HG03175 (cell line): Measurements from ENCODE around the gene AGAP2.
"Not testable (repeated sequence)": the region's sequence is repeated elsewhere in the genome, so short reads cannot be mapped to it uniquely, and the experiment has no call there.

Source experiments
- ATAC-seq: cut with Tn5 transposase; IDR thresholded peaks from one replicate; pipeline ENCODE4 v1.9.1; 2021; ENCODE audit warnings: mild to moderate bottlenecking, moderate library complexity; ENCODE audit not compliant: unreplicated experiment

The AGAP2 gene

DNA sequence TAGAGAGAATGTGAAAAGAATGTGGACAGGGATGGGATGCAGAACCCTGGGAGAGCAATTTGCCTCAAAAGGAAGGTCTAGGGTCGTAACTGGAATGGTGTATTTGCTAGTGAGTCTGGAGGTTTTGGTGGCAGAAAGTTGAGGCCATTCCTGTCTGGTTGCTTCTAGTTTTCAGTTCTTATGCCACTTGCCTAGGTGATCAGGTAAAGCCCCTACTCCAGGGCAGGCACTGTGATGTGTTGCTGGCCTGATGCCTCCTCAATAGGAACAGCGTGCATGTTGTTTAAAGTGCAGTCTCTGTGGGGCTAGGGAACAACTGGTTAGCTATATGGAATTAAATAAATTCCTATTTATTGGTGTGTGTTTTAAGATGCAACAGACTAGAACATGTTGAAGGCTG lies 38.2 kb downstream of the AGAP2 start:
- no peak for ATAC-seq

- no peak for ATAC-seq
These were observed 40.1 kb downstream of the AGAP2 start for GRCh38 chr12:57698414-57698813.

DNA sequence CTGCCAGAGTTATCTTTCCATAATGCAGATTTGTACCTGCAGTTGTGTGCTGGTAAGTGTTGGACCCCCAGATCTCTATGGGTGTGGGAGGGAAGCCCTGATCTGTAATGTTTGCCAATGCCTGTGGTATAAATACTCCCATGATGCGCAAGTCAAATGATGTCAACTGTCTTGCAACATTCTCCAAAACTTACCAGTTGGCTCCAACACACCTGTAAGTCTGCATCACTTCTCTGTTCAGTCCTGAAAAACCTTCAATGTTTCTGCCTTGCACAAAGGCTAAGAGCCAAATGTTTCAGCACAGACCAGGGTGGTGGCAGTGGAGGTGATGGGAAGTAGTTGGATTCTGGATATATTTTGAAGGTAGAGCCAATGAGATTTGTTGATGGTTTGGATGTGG lies 41.5 kb downstream of the AGAP2 start:
- no peak for ATAC-seq

DNA sequence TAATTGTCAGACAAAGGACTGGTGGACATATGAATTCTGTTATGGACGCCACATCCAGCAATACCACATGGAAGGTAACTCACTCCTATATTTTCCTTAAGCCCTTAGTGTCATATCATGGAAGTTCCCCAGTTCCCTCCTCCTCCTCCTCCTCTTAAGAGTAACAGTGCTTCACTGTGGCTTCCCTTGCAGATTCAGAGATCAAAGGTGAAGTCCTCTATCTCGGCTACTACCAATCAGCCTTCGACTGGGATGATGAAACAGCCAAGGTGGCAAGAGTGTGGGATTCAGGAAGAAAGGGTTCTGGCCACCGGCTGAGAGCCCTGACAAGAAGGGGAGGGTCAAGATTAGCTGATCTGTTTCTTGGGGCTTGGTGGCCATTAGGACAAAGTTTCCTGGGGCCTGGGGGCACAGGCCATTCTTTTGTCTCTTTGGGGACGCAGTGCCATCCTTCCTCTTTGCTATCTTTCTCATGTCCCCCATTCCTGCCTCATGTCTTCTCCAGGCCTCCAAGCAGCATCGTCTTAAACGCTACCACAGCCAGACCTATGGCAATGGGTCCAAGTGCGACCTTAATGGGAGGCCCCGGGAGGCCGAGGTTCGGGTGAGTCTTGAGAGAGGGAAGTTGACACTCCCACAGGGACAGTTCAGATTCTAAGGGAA lies 42.6 kb downstream of the AGAP2 start:
- ATAC-seq = no peak

DNA sequence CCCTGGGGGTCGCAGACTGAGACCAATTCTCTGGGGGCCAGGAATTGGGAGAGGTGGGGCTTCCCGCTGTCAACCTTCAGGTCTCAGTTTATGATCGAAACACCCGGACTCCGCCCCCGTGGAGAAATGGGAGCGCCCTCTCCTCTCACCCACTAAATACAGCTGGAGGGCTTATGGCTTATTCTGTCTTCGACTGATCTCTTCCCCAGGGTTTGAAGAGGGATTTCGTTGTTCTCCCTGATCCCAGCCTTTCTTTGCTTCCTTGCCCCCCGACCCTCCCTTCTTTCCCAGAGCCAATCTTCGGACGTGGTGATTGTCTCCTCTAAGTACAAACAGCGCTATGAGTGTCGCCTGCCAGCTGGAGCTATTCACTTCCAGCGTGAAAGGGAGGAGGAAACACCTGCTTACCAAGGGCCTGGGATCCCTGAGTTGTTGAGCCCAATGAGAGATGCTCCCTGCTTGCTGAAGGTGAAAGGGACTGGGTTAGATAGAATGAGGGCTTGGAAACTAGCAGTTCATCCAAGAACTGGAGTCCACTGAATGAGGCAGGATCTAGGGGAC lies 44.0 kb downstream of the AGAP2 start:
- no peak for ATAC-seq

- peak; percentile 97 for ATAC-seq
These were observed 44.7 kb downstream of the AGAP2 start, which contains the start of gene OS9 for GRCh38 chr12:57693659-57694458. Gene OS9 (plus strand): TSS chr12:57694132. CDS start chr12:57694162, 30 bp downstream.

DNA sequence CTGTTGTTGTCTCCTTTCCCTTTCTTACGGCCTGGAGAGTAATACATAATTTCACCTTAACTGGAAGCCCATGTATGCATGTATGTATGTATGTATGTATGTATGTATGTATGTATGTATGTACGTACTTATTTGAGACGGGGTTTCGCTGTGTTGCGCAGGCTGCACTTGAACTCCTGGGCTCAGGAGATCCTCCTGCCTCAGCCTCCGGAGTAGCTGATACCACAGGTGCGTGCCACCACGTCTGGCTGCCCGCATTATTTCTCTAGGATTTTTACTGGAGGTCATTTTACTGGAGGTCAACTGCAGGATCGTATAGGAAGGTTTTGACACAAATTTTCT lies 45.3 kb downstream of the AGAP2 start:
- no peak for ATAC-seq

DNA sequence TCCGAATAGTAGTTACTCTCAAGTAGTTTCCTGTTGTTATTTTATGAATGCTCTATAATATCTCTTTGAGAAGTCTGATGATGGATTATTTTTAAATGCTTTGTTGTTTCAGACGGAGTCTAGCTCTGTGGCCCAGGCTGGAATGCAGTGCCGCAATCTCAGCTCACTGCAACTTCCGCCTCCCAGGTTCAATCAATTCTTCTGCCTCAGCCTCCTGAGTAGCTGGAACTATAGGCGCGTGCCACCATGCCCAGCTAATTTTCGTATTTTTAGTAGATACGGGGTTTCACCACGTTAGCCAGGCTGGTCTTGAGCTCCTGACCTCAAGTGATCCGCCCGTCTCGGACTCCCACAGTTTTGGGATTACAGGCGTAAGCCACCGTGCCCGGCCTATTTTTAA lies 46.0 kb downstream of the AGAP2 start:
- no peak for ATAC-seq

DNA sequence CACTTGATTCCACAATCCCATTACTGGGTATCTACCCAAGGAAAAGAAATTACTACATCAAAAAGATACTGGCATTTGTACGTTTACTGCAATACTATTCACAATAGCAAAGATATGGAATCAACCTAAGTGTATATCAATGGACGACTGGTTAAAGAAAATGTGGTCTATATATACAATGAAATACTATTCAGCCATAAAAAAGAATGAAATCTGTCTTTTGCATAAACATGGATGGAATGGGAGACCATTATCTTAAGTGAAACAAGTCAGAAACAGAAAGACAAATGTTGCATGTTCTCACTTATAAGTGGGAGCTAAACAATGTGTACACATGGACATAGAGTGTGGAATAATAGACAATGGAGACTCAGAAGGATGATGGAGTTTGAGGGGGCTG lies 49.6 kb downstream of the AGAP2 start:
- ATAC-seq = no peak

DNA sequence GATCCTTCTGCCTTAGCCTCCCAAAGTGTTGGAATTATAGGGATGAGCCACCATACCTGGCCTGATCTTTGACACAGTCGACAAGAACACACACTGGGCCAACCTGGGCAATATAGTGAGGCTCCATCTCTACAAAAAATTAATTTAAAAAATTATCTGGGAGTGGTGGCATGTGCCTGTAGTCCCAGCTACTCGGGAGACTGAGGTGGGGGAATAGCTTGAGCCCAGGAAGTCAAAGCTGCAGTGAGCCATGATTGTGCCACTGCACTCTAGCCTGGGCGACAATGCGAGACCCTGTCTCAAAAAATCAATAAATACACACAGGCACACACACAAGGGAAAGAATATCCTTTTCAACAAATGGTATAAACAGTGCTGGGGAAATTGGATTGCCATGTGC lies 50.7 kb downstream of the AGAP2 start:
- ATAC-seq = no peak

GRCh38 chr12:57679697-57680096 lies 58.8 kb downstream of the AGAP2 start:
- ATAC-seq = no peak

- ATAC-seq = not testable (repeated sequence)
These were observed 60.6 kb downstream of the AGAP2 start for GRCh38 chr12:57677947-57678346.

DNA sequence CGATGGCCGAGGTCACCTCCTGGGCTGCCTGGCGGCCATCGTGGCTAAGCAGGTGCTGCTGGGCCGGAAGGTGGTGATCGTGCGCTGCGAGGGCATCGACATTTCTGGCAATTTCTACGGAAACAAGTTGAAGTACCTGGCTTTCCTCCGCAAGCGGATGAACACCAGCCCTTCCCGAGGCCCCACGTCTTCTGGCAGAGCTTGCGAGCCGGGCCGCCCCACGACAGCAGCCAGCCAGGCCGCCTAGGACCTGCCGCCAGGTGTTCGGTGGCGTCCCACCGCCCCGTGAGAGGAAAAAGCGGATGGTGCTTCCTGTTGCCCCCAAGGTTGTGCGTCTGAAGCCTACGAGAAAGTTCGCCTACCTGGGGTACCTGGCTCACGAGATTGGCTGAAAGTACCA lies 63.9 kb downstream of the AGAP2 start:
- no peak for ATAC-seq
